ENCODE measurements around the gene ITPK1. TPM values are rescaled to one million over a fixed set of nuclear protein-coding genes. Genes with fewer than 3 reads are reported as not detected.

ITPK1 gene
- total and polyA plus RNA-seq, 12 donors: 47.1 to 152 (median 92.7) TPM

DNA sequence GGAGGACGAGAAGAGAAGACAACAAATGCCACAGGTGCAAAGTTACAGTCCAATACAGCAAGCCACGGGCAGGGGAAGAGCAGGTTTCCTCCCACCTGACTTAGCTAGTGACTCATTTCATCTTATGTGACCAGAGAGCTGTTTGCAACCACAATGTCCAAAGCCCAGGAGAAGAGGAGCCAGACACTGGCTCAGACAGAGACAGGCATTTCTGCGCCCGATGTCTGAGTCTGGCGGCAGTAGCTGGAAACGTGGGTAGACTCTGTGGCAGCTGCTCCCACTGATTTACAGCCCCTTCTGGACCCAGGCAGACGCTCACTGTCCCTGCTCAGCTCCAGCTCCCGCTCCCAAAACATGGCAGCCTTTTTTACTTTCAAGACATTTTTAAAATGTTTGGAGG lies 132.8 kb downstream of the ITPK1 start:
- Histone ChIP-seq H3K9me3 (peaks cover 0 to 31% (median 8%) of the 10 kb centered on the region in 11 donors), H3K4me1 (peaks cover 15 to 47% (median 28%) of the 10 kb centered on the region in 9 donors), H3K36me3 (peaks cover 0 to 16% (median 5%) of the 10 kb centered on the region in 9 donors), H3K4me3 (no peak overlapping the region), H3K27me3 (no peaks in the 10 kb centered on the region), H3K27ac (no peak overlapping the region)
- no peak for TF ChIP-seq CTCF (IDR thresholded peaks at IDR 0.05)
- DNase-seq (no peak), ATAC-seq (no peak)
- intact Hi-C loops (cut with DNase I): no loop called here
- WGBS, 2 donors: 95 to 96% methylated on average over 8 of the region's 8 CpGs

DNA sequence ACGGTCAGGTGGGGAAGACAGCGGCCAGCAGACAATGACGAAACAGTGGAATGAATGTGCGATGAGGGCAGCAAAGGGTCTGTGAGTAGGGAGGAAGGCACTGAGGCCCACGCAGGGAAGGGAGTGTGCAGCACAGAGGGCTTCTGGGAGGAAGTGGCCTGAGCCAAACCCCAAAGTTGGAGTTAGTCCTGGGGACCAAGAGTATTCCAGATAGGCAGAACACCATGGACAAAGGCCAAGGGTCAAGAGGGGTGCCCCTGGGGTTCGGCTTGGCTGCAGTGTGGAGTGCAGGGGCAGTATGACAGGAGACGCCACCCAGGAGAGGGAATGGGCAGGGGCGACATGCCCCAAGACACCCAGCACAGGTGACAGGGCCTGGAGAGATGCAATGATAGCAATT lies 134.0 kb downstream of the ITPK1 start:
- Histone ChIP-seq H3K36me3 (peaks cover 0 to 22% (median 11%) of the 10 kb centered on the region in 9 donors), H3K9me3 (peaks cover 0 to 41% (median 12%) of the 10 kb centered on the region in 11 donors), H3K4me1 (peaks cover 9 to 35% (median 18%) of the 10 kb centered on the region in 9 donors), H3K27ac (no peak overlapping the region), H3K27me3 (no peaks in the 10 kb centered on the region), H3K4me3 (no peak overlapping the region)
- intact Hi-C loops (cut with DNase I): no loop called here
- WGBS, 2 donors: 97 to 98% methylated on average over 8 of the region's 8 CpGs
- ATAC-seq: no peak
- TF ChIP-seq CTCF (IDR thresholded peaks at IDR 0.05): no peak
- no peak for DNase-seq

GRCh38 chr14:92980866-92981265 lies 134.9 kb downstream of the ITPK1 start:
- TF ChIP-seq CTCF (IDR thresholded peaks at IDR 0.05): no peak
- peaks cover 0 to 50% (median 16%) of the 10 kb centered on the region in 11 donors for H3K9me3 ChIP-seq
- intact Hi-C loops (cut with DNase I): no loop called here
- no peak overlapping the region for H3K4me3 ChIP-seq
- H3K27me3 ChIP-seq: no peaks in the 10 kb centered on the region
- ATAC-seq: no peak
- peaks cover 5 to 26% (median 11%) of the 10 kb centered on the region in 9 donors for H3K4me1 ChIP-seq
- no peak overlapping the region for H3K27ac ChIP-seq
- 99% methylated on average over 4 of the region's 4 CpGs for WGBS, 2 donors
- DNase-seq: no peak
- peaks cover 0 to 31% (median 12%) of the 10 kb centered on the region in 9 donors for H3K36me3 ChIP-seq

DNA sequence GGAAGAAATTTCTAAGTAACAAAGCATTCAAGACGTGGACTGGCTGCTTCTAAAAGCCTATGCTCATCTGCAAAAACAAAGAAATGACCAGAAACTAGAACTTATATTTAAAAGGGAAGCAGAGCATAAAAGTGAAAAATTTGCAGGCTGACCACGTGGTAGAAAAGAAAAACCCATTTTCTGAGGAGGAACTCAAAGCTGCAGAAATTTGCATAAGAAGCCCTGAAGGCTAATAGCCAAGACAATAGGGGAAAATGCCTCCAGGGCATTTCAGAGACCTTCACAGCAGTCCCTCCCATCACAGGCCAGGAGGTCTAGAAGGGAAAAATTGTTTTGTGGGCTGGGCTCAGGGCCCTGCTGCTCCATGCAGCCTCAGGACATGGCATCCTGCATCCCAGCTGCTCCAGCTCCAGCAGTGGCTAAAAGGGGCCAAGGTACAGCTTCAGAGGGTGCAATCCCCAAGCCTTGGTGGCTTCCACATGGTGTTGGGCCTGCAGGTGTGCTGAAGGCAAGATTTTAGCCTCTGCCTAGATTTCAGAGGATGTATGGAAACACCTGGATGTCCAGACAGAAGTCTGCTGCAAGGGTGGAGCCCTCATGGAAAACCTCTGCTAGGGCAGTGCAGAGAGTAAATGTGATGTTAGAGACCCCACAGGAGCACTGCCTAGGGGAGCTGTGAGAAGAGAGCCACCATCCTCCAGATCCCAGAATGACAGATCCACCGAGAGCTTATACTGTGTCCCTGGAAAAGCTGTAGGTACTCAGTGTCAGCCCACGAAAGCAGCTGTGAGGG lies 137.3 kb downstream of the ITPK1 start:
- intact Hi-C loops (cut with DNase I): no loop called here
- ATAC-seq (no peak), DNase-seq (no peak)
- Histone ChIP-seq H3K36me3 (peaks cover 0 to 35% (median 12%) of the 10 kb centered on the region in 9 donors), H3K4me1 (peaks cover 3 to 25% (median 13%) of the 10 kb centered on the region in 9 donors), H3K27me3 (no peaks in the 10 kb centered on the region), H3K9me3 (peaks cover 0 to 57% (median 16%) of the 10 kb centered on the region in 11 donors), H3K4me3 (no peak overlapping the region), H3K27ac (peak overlapping the region in 1 of 10 donors; percentile 5)
- 87 to 91% methylated on average over 4 of the region's 4 CpGs for WGBS, 2 donors
- no peak for TF ChIP-seq CTCF (IDR thresholded peaks at IDR 0.05)

All from heart right ventricle (tissue), 16 donors.